ENCODE results near the gene PIR.

PIR gene

GRCh38 chrX:15492469-15492868 is 664 bp downstream of the PIR start:
- in situ Hi-C loops (cut with MboI; ENCODE audit: low sequenced_read_pairs): no loop called here

- in situ Hi-C loops (cut with MboI; ENCODE audit: low sequenced_read_pairs): no loop called here
Measured at GRCh38 chrX:15483891-15484290, 9.2 kb downstream of the PIR start.

- in situ Hi-C loops (cut with MboI; ENCODE audit: low sequenced_read_pairs): no loop called here
Measured at GRCh38 chrX:15475486-15475885, 17.6 kb downstream of the PIR start.

- in situ Hi-C loops (cut with MboI; ENCODE audit: low sequenced_read_pairs): no loop called here
Measured at GRCh38 chrX:15475021-15475420, 18.1 kb downstream of the PIR start.

GRCh38 chrX:15474028-15474427 is 19.1 kb downstream of the PIR start:
- in situ Hi-C loops (cut with MboI; ENCODE audit: low sequenced_read_pairs): loop anchor here (25.0 kb wide), 1 partner anchor 112 kb away; no protein-coding TSS in a partner anchor

- in situ Hi-C loops (cut with MboI; ENCODE audit: low sequenced_read_pairs): loop anchor here (25.0 kb wide), 1 partner anchor 110 kb away; no protein-coding TSS in a partner anchor
Measured at GRCh38 chrX:15472531-15472930, 20.6 kb downstream of the PIR start.

- in situ Hi-C loops (cut with MboI; ENCODE audit: low sequenced_read_pairs): loop anchor here (25.0 kb wide), 1 partner anchor 109 kb away; no protein-coding TSS in a partner anchor
Measured at GRCh38 chrX:15471028-15471427, 22.1 kb downstream of the PIR start.

- in situ Hi-C loops (cut with MboI; ENCODE audit: low sequenced_read_pairs): loop anchor here (25.0 kb wide), 1 partner anchor 107 kb away; no protein-coding TSS in a partner anchor
Measured at GRCh38 chrX:15469613-15470012, 23.5 kb downstream of the PIR start.

GRCh38 chrX:15468036-15468435 is 25.1 kb downstream of the PIR start:
- in situ Hi-C loops (cut with MboI; ENCODE audit: low sequenced_read_pairs): loop anchor here (25.0 kb wide), 1 partner anchor 106 kb away; no protein-coding TSS in a partner anchor

GRCh38 chrX:15465896-15466651 is 27.1 kb downstream of the PIR start:
- in situ Hi-C loops (cut with MboI; ENCODE audit: low sequenced_read_pairs): loop anchor here (25.0 kb wide), 1 partner anchor 104 kb away; no protein-coding TSS in a partner anchor

GRCh38 chrX:15465347-15465746 is 27.8 kb downstream of the PIR start:
- in situ Hi-C loops (cut with MboI; ENCODE audit: low sequenced_read_pairs): loop anchor here (25.0 kb wide), 1 partner anchor 103 kb away; no protein-coding TSS in a partner anchor

GRCh38 chrX:15464704-15465103 is 28.4 kb downstream of the PIR start:
- in situ Hi-C loops (cut with MboI; ENCODE audit: low sequenced_read_pairs): loop anchor here (25.0 kb wide), 1 partner anchor 102 kb away; no protein-coding TSS in a partner anchor

- in situ Hi-C loops (cut with MboI; ENCODE audit: low sequenced_read_pairs): loop anchor here (25.0 kb wide), 1 partner anchor 90 kb away; no protein-coding TSS in a partner anchor
Measured at GRCh38 chrX:15451913-15452312, 41.2 kb downstream of the PIR start.

GRCh38 chrX:15448010-15448639 is 45.0 kb downstream of the PIR start:
- in situ Hi-C loops (cut with MboI; ENCODE audit: low sequenced_read_pairs): no loop called here

GRCh38 chrX:15441464-15441863 is 51.7 kb downstream of the PIR start:
- in situ Hi-C loops (cut with MboI; ENCODE audit: low sequenced_read_pairs): no loop called here

- in situ Hi-C loops (cut with MboI; ENCODE audit: low sequenced_read_pairs): no loop called here
Measured at GRCh38 chrX:15438332-15438731, 54.8 kb downstream of the PIR start.

- in situ Hi-C loops (cut with MboI; ENCODE audit: low sequenced_read_pairs): no loop called here
Measured at GRCh38 chrX:15437724-15438123, 55.4 kb downstream of the PIR start.

GRCh38 chrX:15435836-15436619 is 57.1 kb downstream of the PIR start:
- in situ Hi-C loops (cut with MboI; ENCODE audit: low sequenced_read_pairs): no loop called here

- in situ Hi-C loops (cut with MboI; ENCODE audit: low sequenced_read_pairs): no loop called here
Measured at GRCh38 chrX:15434205-15434604, 58.9 kb downstream of the PIR start.

- in situ Hi-C loops (cut with MboI; ENCODE audit: low sequenced_read_pairs): no loop called here
Measured at GRCh38 chrX:15430584-15430983, 62.5 kb downstream of the PIR start.

GRCh38 chrX:15430076-15430475 is 63.1 kb downstream of the PIR start:
- in situ Hi-C loops (cut with MboI; ENCODE audit: low sequenced_read_pairs): no loop called here
